Measurements from ENCODE around the gene AUH. TPM values are rescaled to one million over a fixed set of nuclear protein-coding genes. Genes with fewer than 3 reads are reported as not detected.

AUH gene
- total RNA-seq, 2 experiments from 2014 or later, result 16.9 to 24.5 TPM

DNA sequence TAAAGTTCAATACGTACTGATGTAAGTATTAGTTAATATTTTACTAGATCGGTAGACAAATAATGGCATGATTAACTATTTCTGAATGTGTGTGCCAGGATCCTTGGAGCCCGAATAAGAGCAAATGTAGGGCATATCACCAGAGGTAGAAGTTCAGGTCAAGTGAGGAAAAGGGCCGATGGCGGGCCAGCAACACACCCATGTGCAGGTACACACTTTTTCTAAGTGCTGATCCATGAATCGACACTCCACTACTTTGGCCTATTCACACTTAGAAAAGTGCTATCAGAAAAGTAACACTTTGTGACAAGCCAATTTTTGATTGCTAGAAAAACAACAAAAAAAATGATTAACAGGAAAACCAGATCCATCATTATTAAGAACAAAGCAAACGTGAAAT is 150.3 kb downstream of the AUH start:
- BruUV-seq (replicated peaks), result no TSS peak
- H3K79me2 ChIP-seq (ENCODE audit: insufficient read depth, low read depth, low read length), result no peaks in the 10 kb centered on the region
- ChIA-PET CTCF (ENCODE audit: unreplicated experiment) (no interaction called here), POLR2A (no interaction called here)
- no peak overlapping the region for H3K27ac ChIP-seq (ENCODE audit: low read depth, low read length, poor library complexity, severe bottlenecking)
- H3K9me2 ChIP-seq (ENCODE audit: insufficient read depth, low read length), result no peaks in the 10 kb centered on the region
- H3K4me2 ChIP-seq (ENCODE audit: low read length), result peak overlapping the region; percentile 33
- intact Hi-C loops (cut with micrococcal nuclease; ENCODE audit: unreplicated experiment), result no loop called here
- peaks cover 5% of the 10 kb centered on the region; the same call in 1 of the 2 replicates for H3K9me3 ChIP-seq (ENCODE audit: low read length)
- H3K4me1 ChIP-seq (ENCODE audit: insufficient read depth, low read length, poor library complexity, severe bottlenecking), result peaks cover 51% of the 10 kb centered on the region
- H3K36me3 ChIP-seq (ENCODE audit: insufficient read depth, low read length), result no peaks in the 10 kb centered on the region; the same call in 1 of the 2 replicates
- DNase-seq (ENCODE audit: low spot score), result no peak
- no peak overlapping the region for H3K4me3 ChIP-seq (ENCODE audit: low read depth, low read length, poor library complexity, severe bottlenecking)
- no peaks in the 10 kb centered on the region for H4K20me1 ChIP-seq (ENCODE audit: insufficient read depth, low read length)
- TF ChIP-seq EZH2phosphoT487 (IDR thresholded peaks at IDR 0.05; ENCODE audit: borderline replicate concordance, low read depth, low read length), result no peak
- TF ChIP-seq CTCF (conservative IDR thresholded peaks at IDR 0.05; ENCODE audit: low read length), result no peak
- H2AFZ ChIP-seq (ENCODE audit: low read length), result peak overlapping the region; percentile 52; the same call in 1 of the 2 replicates

- Histone ChIP-seq H3K79me2 (ENCODE audit: insufficient read depth, low read depth, low read length) (no peaks in the 10 kb centered on the region), H3K36me3 (ENCODE audit: insufficient read depth, low read length) (no peaks in the 10 kb centered on the region; the same call in 1 of the 2 replicates), H3K4me2 (ENCODE audit: low read length) (no peak overlapping the region), H3K9me2 (ENCODE audit: insufficient read depth, low read length) (no peaks in the 10 kb centered on the region), H3K27ac (ENCODE audit: low read depth, low read length, poor library complexity, severe bottlenecking) (no peak overlapping the region), H3K4me1 (ENCODE audit: insufficient read depth, low read length, poor library complexity, severe bottlenecking) (peaks cover 53% of the 10 kb centered on the region), H2AFZ (ENCODE audit: low read length) (no peak overlapping the region), H3K9me3 (ENCODE audit: low read length) (peaks cover 10% of the 10 kb centered on the region; the same call in 1 of the 2 replicates), H4K20me1 (ENCODE audit: insufficient read depth, low read length) (no peaks in the 10 kb centered on the region), H3K4me3 (ENCODE audit: low read depth, low read length, poor library complexity, severe bottlenecking) (no peak overlapping the region)
- TF ChIP-seq CTCF (conservative IDR thresholded peaks at IDR 0.05; ENCODE audit: low read length), result no peak
- no peak for TF ChIP-seq EZH2phosphoT487 (IDR thresholded peaks at IDR 0.05; ENCODE audit: borderline replicate concordance, low read depth, low read length)
- no TSS peak for BruUV-seq (replicated peaks)
- POLR2A ChIA-PET, result interaction anchor here (0.7 kb wide), 1 partner anchor 187 kb away, joined by 4 read pairs; no protein-coding TSS in a partner anchor
- intact Hi-C loops (cut with micrococcal nuclease; ENCODE audit: unreplicated experiment), result no loop called here
- CTCF ChIA-PET (ENCODE audit: unreplicated experiment), result no interaction called here
- DNase-seq (ENCODE audit: low spot score), result no peak
These were observed 151.4 kb downstream of the AUH start for GRCh38 chr9:91210318-91210717.

GRCh38 chr9:91208837-91209236 is 152.9 kb downstream of the AUH start:
- Histone ChIP-seq H3K27ac (ENCODE audit: low read depth, low read length, poor library complexity, severe bottlenecking) (peak overlapping the region; percentile 95), H3K9me3 (ENCODE audit: low read length) (peaks cover 10% of the 10 kb centered on the region; the same call in 1 of the 2 replicates), H2AFZ (ENCODE audit: low read length) (peak overlapping the region; percentile 92; the same call in 1 of the 2 replicates), H4K20me1 (ENCODE audit: insufficient read depth, low read length) (no peaks in the 10 kb centered on the region), H3K4me1 (ENCODE audit: insufficient read depth, low read length, poor library complexity, severe bottlenecking) (peaks cover 53% of the 10 kb centered on the region), H3K4me3 (ENCODE audit: low read depth, low read length, poor library complexity, severe bottlenecking) (peak overlapping the region; percentile 51), H3K9me2 (ENCODE audit: insufficient read depth, low read length) (no peaks in the 10 kb centered on the region), H3K36me3 (ENCODE audit: insufficient read depth, low read length) (no peaks in the 10 kb centered on the region; the same call in 1 of the 2 replicates), H3K4me2 (ENCODE audit: low read length) (peak overlapping the region; percentile 83), H3K79me2 (ENCODE audit: insufficient read depth, low read depth, low read length) (no peaks in the 10 kb centered on the region)
- DNase-seq (ENCODE audit: low spot score), result peak; percentile 28
- intact Hi-C loops (cut with micrococcal nuclease; ENCODE audit: unreplicated experiment), result loop anchor here (1.0 to 5.0 kb wide), 2 partner anchors 17 to 153 kb away; partner anchors contain the start of gene AUH
- CTCF ChIA-PET (ENCODE audit: unreplicated experiment), result no interaction called here
- TF ChIP-seq CTCF (conservative IDR thresholded peaks at IDR 0.05; ENCODE audit: low read length) (no peak), EZH2phosphoT487 (IDR thresholded peaks at IDR 0.05; ENCODE audit: borderline replicate concordance, low read depth, low read length) (no peak)
- POLR2A ChIA-PET, result interaction anchor here (0.5 to 2.6 kb wide), 5 partner anchors 11 to 152 kb away, joined by 3 to 19 read pairs (median 4); no protein-coding TSS in a partner anchor
- BruUV-seq (replicated peaks), result no TSS peak
